Ishikawa (cell line): ENCODE measurements around the gene ASIC3.

Source experiments
- CEBPB ChIP-seq: IDR thresholded peaks from 2 replicates; pipeline ENCODE4 v1.6.1; 2012
- CREB1 ChIP-seq: IDR thresholded peaks from 2 replicates; pipeline ENCODE4 v1.6.1; 2012; ENCODE audit warnings: low read depth
- EGR1 ChIP-seq: IDR thresholded peaks from 2 replicates; pipeline ENCODE4 v1.6.1; 2012
- FOXM1 ChIP-seq: IDR thresholded peaks from 2 replicates; pipeline ENCODE4 v1.6.1; 2012; ENCODE audit warnings: low read depth, borderline replicate concordance
- MAX ChIP-seq: IDR thresholded peaks from 2 replicates; pipeline ENCODE4 v1.6.1; 2012
- TAF1 ChIP-seq: IDR thresholded peaks from 2 replicates; pipeline ENCODE4 v1.6.1; 2012; ENCODE audit warnings: low read depth, mild to moderate bottlenecking
- ZBTB7A ChIP-seq: IDR thresholded peaks from 2 replicates; pipeline ENCODE4 v1.6.1; 2012; ENCODE audit warnings: low read depth
- TF ChIP-seq, protein P1 (sequence below): IDR thresholded peaks from 2 replicates; pipeline ENCODE4 v1.6.1; 2012

DNA sequence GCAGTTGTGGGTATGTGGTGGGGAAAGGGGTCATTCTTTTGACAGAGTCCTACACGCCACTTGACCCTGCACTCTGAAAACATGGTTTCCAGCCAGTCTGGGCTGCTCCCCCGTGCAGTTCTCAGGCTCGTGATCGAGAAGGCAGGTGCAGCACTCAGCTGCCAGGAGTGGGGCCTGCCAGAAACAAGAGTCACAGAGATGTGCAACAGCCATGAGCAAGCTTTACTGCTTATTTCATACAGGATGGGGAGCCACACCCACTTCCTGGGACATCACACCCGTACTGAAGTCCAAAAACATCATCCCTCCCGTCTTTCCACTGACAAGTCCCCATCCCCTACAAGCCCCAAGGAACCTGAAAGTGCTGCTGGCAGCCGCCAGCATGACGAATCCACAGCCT is 33.4 kb upstream of the ASIC3 start:
- no peak for TF ChIP-seq CREB1
- no peak for TF ChIP-seq MAX
- TF ChIP-seq FOXM1: no peak
- TF ChIP-seq ZBTB7A: no peak
- TF ChIP-seq CEBPB: no peak
- TF ChIP-seq, protein P1, sequence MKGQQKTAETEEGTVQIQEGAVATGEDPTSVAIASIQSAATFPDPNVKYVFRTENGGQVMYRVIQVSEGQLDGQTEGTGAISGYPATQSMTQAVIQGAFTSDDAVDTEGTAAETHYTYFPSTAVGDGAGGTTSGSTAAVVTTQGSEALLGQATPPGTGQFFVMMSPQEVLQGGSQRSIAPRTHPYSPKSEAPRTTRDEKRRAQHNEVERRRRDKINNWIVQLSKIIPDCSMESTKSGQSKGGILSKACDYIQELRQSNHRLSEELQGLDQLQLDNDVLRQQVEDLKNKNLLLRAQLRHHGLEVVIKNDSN: no peak
- no peak for TF ChIP-seq TAF1
- no peak for TF ChIP-seq EGR1
